ENCODE data around the gene TMEM140.

The TMEM140 gene

DNA sequence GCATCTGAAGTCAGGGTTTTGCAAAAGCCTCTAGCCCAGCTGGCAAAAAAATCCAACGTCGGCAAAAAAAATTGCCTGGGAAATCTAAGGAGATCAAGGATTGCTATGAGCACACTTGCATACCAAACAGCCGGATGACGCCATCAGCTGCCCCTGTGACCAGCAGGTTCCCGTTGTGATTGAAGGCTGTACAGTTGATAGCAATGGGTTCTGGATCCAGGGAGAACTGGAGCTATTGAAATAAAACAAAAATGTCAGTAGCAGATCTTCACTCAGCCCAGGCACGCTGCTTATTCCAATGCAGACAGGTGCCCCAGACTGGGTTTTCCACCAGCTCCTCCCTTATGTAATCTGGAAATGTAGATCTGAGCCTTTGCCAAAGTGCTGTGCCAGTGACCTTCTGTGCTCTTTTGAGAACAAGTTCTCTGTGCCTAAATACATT is 41.4 kb downstream of the TMEM140 start:
- Histone ChIP-seq H3K4me3 (IDR thresholded peaks at IDR 0.05; ENCODE audit: insufficient read depth, low read depth, low read length) (no peak overlapping the region), H2AFZ (ENCODE audit: low read depth) (no peak overlapping the region), H3K4me2 (no peak overlapping the region), H3K4me1 (ENCODE audit: low read depth, poor library complexity, severe bottlenecking) (peaks cover 10% of the 10 kb centered on the region), H3K36me3 (ENCODE audit: insufficient read depth) (no peaks in the 10 kb centered on the region), H3K27me3 (ENCODE audit: insufficient read depth, low read depth) (no peaks in the 10 kb centered on the region), H3K9ac (no peak overlapping the region), H3K27ac (no peak overlapping the region), H3K79me2 (ENCODE audit: insufficient read depth, low read depth) (no peaks in the 10 kb centered on the region), H4K20me1 (ENCODE audit: insufficient read depth) (no peaks in the 10 kb centered on the region)
- no peak for TF ChIP-seq CTCF (conservative IDR thresholded peaks at IDR 0.05; ENCODE audit: low read depth, low read length)

DNA sequence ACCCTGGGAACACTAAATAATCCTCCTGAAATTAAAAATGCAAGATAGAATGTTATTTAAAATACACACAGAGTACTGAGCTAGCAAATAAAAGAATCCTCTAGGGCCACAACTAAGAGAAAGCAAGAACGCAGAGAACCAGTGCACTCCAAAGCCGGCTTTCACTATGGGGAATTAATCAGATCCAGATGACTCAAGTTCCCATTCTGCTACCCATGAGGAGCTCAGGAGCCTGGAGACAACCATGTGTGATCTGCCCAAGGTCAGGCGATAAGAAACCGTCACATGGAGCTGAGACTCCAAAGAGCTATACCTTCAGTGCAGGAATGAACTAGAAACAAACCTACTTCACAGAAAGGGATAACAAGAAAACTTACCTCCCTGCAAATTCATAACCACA is 42.1 kb downstream of the TMEM140 start:
- H3K4me3 ChIP-seq (IDR thresholded peaks at IDR 0.05; ENCODE audit: insufficient read depth, low read depth, low read length) = no peak overlapping the region
- no peak overlapping the region for H3K4me2 ChIP-seq
- H3K9ac ChIP-seq = no peak overlapping the region
- no peaks in the 10 kb centered on the region for H3K36me3 ChIP-seq (ENCODE audit: insufficient read depth)
- no peak overlapping the region for H2AFZ ChIP-seq (ENCODE audit: low read depth)
- TF ChIP-seq CTCF (conservative IDR thresholded peaks at IDR 0.05; ENCODE audit: low read depth, low read length) = no peak
- H3K27ac ChIP-seq = no peak overlapping the region
- no peaks in the 10 kb centered on the region for H3K79me2 ChIP-seq (ENCODE audit: insufficient read depth, low read depth)
- H4K20me1 ChIP-seq (ENCODE audit: insufficient read depth) = no peaks in the 10 kb centered on the region
- H3K27me3 ChIP-seq (ENCODE audit: insufficient read depth, low read depth) = no peaks in the 10 kb centered on the region
- peaks cover 8% of the 10 kb centered on the region for H3K4me1 ChIP-seq (ENCODE audit: low read depth, poor library complexity, severe bottlenecking)

- Histone ChIP-seq H3K79me2 (ENCODE audit: insufficient read depth, low read depth) (no peaks in the 10 kb centered on the region), H3K4me2 (no peak overlapping the region), H3K4me3 (IDR thresholded peaks at IDR 0.05; ENCODE audit: insufficient read depth, low read depth, low read length) (no peak overlapping the region), H3K27me3 (ENCODE audit: insufficient read depth, low read depth) (no peaks in the 10 kb centered on the region), H3K27ac (no peak overlapping the region), H3K36me3 (ENCODE audit: insufficient read depth) (no peaks in the 10 kb centered on the region), H3K9ac (no peak overlapping the region), H4K20me1 (ENCODE audit: insufficient read depth) (no peaks in the 10 kb centered on the region), H2AFZ (ENCODE audit: low read depth) (no peak overlapping the region), H3K4me1 (ENCODE audit: low read depth, poor library complexity, severe bottlenecking) (peaks cover under 1% of the 10 kb centered on the region)
- no peak for TF ChIP-seq CTCF (conservative IDR thresholded peaks at IDR 0.05; ENCODE audit: low read depth, low read length)
Measured at GRCh38 chr7:135190703-135191102, 42.8 kb downstream of the TMEM140 start.

GRCh38 chr7:135192914-135193536 is 45.2 kb downstream of the TMEM140 start:
- H3K27ac ChIP-seq = no peak overlapping the region
- no peak for TF ChIP-seq CTCF (conservative IDR thresholded peaks at IDR 0.05; ENCODE audit: low read depth, low read length)
- no peaks in the 10 kb centered on the region for H3K27me3 ChIP-seq (ENCODE audit: insufficient read depth, low read depth)
- no peaks in the 10 kb centered on the region for H3K79me2 ChIP-seq (ENCODE audit: insufficient read depth, low read depth)
- no peak overlapping the region for H3K9ac ChIP-seq
- H3K4me1 ChIP-seq (ENCODE audit: low read depth, poor library complexity, severe bottlenecking) = no peaks in the 10 kb centered on the region
- H3K4me2 ChIP-seq = no peak overlapping the region
- H2AFZ ChIP-seq (ENCODE audit: low read depth) = no peak overlapping the region
- no peaks in the 10 kb centered on the region for H3K36me3 ChIP-seq (ENCODE audit: insufficient read depth)
- no peaks in the 10 kb centered on the region for H4K20me1 ChIP-seq (ENCODE audit: insufficient read depth)
- H3K4me3 ChIP-seq (IDR thresholded peaks at IDR 0.05; ENCODE audit: insufficient read depth, low read depth, low read length) = no peak overlapping the region
